GM12878 (cell line): ENCODE measurements around the gene KLF12. TPM values are rescaled to one million over a fixed set of nuclear protein-coding genes. Genes with fewer than 3 reads are reported as not detected.

Source experiments
- ATAC-seq: fragments of 200-7000 bp; cut with Tn5 transposase; 3 replicates; pipeline ENCODE4 v1.9.1; 2020; ENCODE audit warnings: mild to moderate bottlenecking, moderate library complexity
- BruUV-seq: library from RNA; stranded (reverse); fragments of 400-500 nt; replicated peaks from 2 replicates; lab custom pipeline; 2021; lab: Mats Ljungman, UMichigan
- CTCF ChIA-PET: fragments of 300-600 bp; sonication (Branson Sonifier 250); formaldehyde crosslinking; extraction: SDS; loops from one replicate; lab custom pipeline; 2021; ENCODE audit warnings: inconsistent platforms; lab: Yijun Ruan, JAX
- POLR2A ChIA-PET: fragments of 350-600 bp; formaldehyde crosslinking; extraction: SDS; loops from one replicate; lab custom pipeline; 2021; ENCODE audit warnings: inconsistent platforms; lab: Charles Lee
- RAD21 ChIA-PET: fragments of 300-600 bp; sonication (Branson Sonifier 250); formaldehyde crosslinking; loops from one replicate; lab custom pipeline; 2023; ENCODE audit warnings: antibody characterized with exemption; ENCODE audit not compliant: unreplicated experiment; lab: Charles Lee
- SMC1A ChIA-PET: fragments of 300-600 bp; sonication (Branson Sonifier 250); formaldehyde crosslinking; loops from one replicate; lab custom pipeline; 2023; ENCODE audit not compliant: unreplicated experiment, uncharacterized antibody; lab: Charles Lee
- DNase-seq: peaks from one replicate; pipeline ENCODE4 v3.0.0-alpha.2; 2011; ENCODE audit warnings: low read depth, low spot score
- FAIRE-seq: peaks from 3 replicates; lab custom pipeline; 2011; peaks lifted over from hg19 to GRCh38; lab: Jason Lieb, UNC
- H2AFZ ChIP-seq: 2 replicates; pipeline ENCODE4 v1.6.0; 2011; ENCODE audit warnings: low read depth, low read length, control low read depth; ENCODE audit not compliant: control insufficient read depth
- H3K27ac ChIP-seq: 2 replicates; pipeline ENCODE4 v1.5.1; 2011; ENCODE audit warnings: control low read depth; ENCODE audit not compliant: control insufficient read depth, insufficient read depth
- H3K27me3 ChIP-seq, 2 experiments: replicated peaks in 1 of 2; 2 replicates each; pipeline versions ENCODE4 v1.6.0 to v1.6.1; 2011; ENCODE audit warnings: low read length in 1 of 2; ENCODE audit not compliant: control insufficient read depth in 2 of 2, insufficient read depth in 2 of 2
- H3K36me3 ChIP-seq, 2 experiments: 2 replicates each; pipeline ENCODE4 v1.5.1; 2011; ENCODE audit warnings: low read length in 1 of 2; ENCODE audit not compliant: control insufficient read depth in 2 of 2, insufficient read depth in 2 of 2
- H3K4me1 ChIP-seq: 2 replicates; pipeline ENCODE4 v1.6.1; 2011; ENCODE audit warnings: mild to moderate bottlenecking, low read length, moderate library complexity, mixed read lengths; ENCODE audit not compliant: control insufficient read depth, insufficient read depth
- H3K4me2 ChIP-seq: 2 replicates; pipeline ENCODE4 v1.6.0; 2011; ENCODE audit warnings: control low read depth; ENCODE audit not compliant: control insufficient read depth, insufficient read depth
- H3K4me3 ChIP-seq: fragments of 200-600 bp; sonication (generic); 2 replicates; pipeline ENCODE4 v1.5.1; 2016
- H3K79me2 ChIP-seq: 2 replicates; pipeline ENCODE4 v1.6.0; 2011; ENCODE audit warnings: low read length; ENCODE audit not compliant: control insufficient read depth, insufficient read depth
- H3K9ac ChIP-seq: 2 replicates; pipeline ENCODE4 v1.8.0; 2011; ENCODE audit warnings: low read length, control low read depth, mixed read lengths; ENCODE audit not compliant: control insufficient read depth, insufficient read depth
- H3K9me3 ChIP-seq: replicated peaks from 3 replicates; pipeline ENCODE4 v1.5.1; 2011; ENCODE audit warnings: mild to moderate bottlenecking, low read length; ENCODE audit not compliant: control insufficient read depth, insufficient read depth
- H4K20me1 ChIP-seq: 2 replicates; pipeline ENCODE4 v1.6.0; 2011; ENCODE audit not compliant: control insufficient read depth, insufficient read depth
- CHD1 ChIP-seq: IDR thresholded peaks from 2 replicates; pipeline ENCODE4 v1.6.1; 2012; ENCODE audit warnings: low read depth, low read length, improper control_type of control experiment
- CHD4 ChIP-seq: fragments of 200-600 bp; sonication (generic); IDR thresholded peaks from 2 replicates; pipeline ENCODE4 v1.6.1; 2016; ENCODE audit warnings: mild to moderate bottlenecking
- CREM ChIP-seq: IDR thresholded peaks from 2 replicates; pipeline ENCODE4 v1.6.1; 2014; ENCODE audit warnings: antibody characterized with exemption, low read depth
- EED ChIP-seq: sonication (generic); IDR thresholded peaks from 2 replicates; pipeline ENCODE4 v1.6.1; 2016; ENCODE audit warnings: antibody characterized with exemption, low read depth
- EGR1 ChIP-seq, 2 experiments: IDR thresholded peaks; 1 replicate in 1 of 2; 2 replicates in 1 of 2; pipeline ENCODE4 v1.6.1; 2011 to 2012; ENCODE audit warnings: low read depth in 2 of 2, low read length in 2 of 2, borderline replicate concordance in 1 of 2, mild to moderate bottlenecking in 1 of 2, moderate library complexity in 1 of 2
- KLF5 ChIP-seq: fragments of 450-650 bp; IDR thresholded peaks from 2 replicates; pipeline ENCODE4 v1.6.1; 2014; ENCODE audit warnings: mild to moderate bottlenecking; ENCODE audit not compliant: partially characterized antibody
- MEF2A ChIP-seq: IDR thresholded peaks from 2 replicates; pipeline ENCODE4 v1.6.1; 2011; ENCODE audit warnings: low read depth, mild to moderate bottlenecking, low read length, moderate library complexity; ENCODE audit not compliant: insufficient read depth
- MYB ChIP-seq: fragments of 150-350 bp; IDR thresholded peaks from 2 replicates; pipeline ENCODE4 v1.6.1; 2014; ENCODE audit warnings: mild to moderate bottlenecking, low read depth, low read length, borderline replicate concordance
- PAX5 ChIP-seq: IDR thresholded peaks from 2 replicates; pipeline ENCODE4 v1.6.1; 2011; ENCODE audit warnings: low read depth, low read length, borderline replicate concordance
- PAX8 ChIP-seq: fragments of 450-650 bp; IDR thresholded peaks from 2 replicates; pipeline ENCODE4 v1.6.1; 2017; ENCODE audit warnings: mild to moderate bottlenecking, moderate library complexity
- RUNX3 ChIP-seq: IDR thresholded peaks from 2 replicates; pipeline ENCODE4 v1.6.1; 2012; ENCODE audit warnings: low read length, inconsistent platforms
- SREBF1 ChIP-seq: IDR thresholded peaks from 2 replicates; pipeline ENCODE4 v1.6.1; 2012; ENCODE audit warnings: mild to moderate bottlenecking, low read length
- SREBF2 ChIP-seq: IDR thresholded peaks from 2 replicates; pipeline ENCODE4 v1.6.1; 2012; ENCODE audit warnings: mild to moderate bottlenecking, low read length
- WGBS: methylation state at CpG from one replicate; pipeline ENCODE4 v1.1.6; 2016; ENCODE audit warnings: low lambda C conversion rate; ENCODE audit not compliant: insufficient replicate concordance, insufficient coverage; ENCODE audit errors: missing lambda C conversion rate; 5-methylcytosine and 5-hydroxymethylcytosine counted together
- in situ Hi-C: fragments of 300-500 bp; cut with MboI; formaldehyde crosslinking; loops from 9 replicates; pipeline ENCODE4 v1.14.3; 2018; ENCODE audit warnings: mixed read lengths
- intact Hi-C: fragments of 100-400 bp; cut with micrococcal nuclease; formaldehyde crosslinking; loops from one replicate; pipeline ENCODE4 v1.14.2; 2022; ENCODE audit not compliant: unreplicated experiment
- polyA plus RNA-seq, 11 experiments: library from polyadenylated mRNA; depleted of rRNA in 4 of 11; unstranded in 6 of 11; stranded (reverse) in 5 of 11; fragments of >200 nt; fragmentation: Nextera tagmentation in 4 of 11; fragmentation: Illumina TruSeq in 1 of 11; extraction: Ambion mirVana in 4 of 11; extraction: Trizol in 1 of 11; gene quantifications; 1 replicate in 1 of 11; 2 replicates in 10 of 11; pipeline versions ENCODE4 v1.2.1 to v1.2.3, GENCODE V29; 2011 to 2016; ENCODE audit warnings: inconsistent platforms in 2 of 11, missing spikeins in 2 of 11, low read depth in 1 of 11
- total RNA-seq, 4 experiments: library from RNA; depleted of rRNA in 3 of 4; stranded (reverse); fragments of >200 nt in 3 of 4; fragmentation: Illumina TruSeq in 1 of 4; extraction: Trizol in 1 of 4; gene quantifications; 2 replicates each; pipeline versions ENCODE4 v1.2.1 to v1.2.3, GENCODE V29; 2013 to 2021
- TF ChIP-seq, protein P1 (sequence below): fragments of 450-650 bp; IDR thresholded peaks from 2 replicates; pipeline ENCODE4 v1.6.1; 2016; ENCODE audit warnings: mild to moderate bottlenecking
- TF ChIP-seq, protein P2 (sequence below): fragments of 450-650 bp; IDR thresholded peaks from 2 replicates; pipeline ENCODE4 v1.6.1; 2017; ENCODE audit warnings: mild to moderate bottlenecking, moderate library complexity
- TF ChIP-seq, protein P3 (sequence below): fragments of 450-650 bp; IDR thresholded peaks from 2 replicates; pipeline ENCODE4 v1.6.1; 2017; ENCODE audit warnings: mild to moderate bottlenecking

KLF12 gene
- total and polyA plus RNA-seq, 10 of the 15 experiments (the other 5 are each of a cell fraction or from before 2014, with no cell fraction given) = 0.11 to 11.4 (median 0.98) TPM

DNA sequence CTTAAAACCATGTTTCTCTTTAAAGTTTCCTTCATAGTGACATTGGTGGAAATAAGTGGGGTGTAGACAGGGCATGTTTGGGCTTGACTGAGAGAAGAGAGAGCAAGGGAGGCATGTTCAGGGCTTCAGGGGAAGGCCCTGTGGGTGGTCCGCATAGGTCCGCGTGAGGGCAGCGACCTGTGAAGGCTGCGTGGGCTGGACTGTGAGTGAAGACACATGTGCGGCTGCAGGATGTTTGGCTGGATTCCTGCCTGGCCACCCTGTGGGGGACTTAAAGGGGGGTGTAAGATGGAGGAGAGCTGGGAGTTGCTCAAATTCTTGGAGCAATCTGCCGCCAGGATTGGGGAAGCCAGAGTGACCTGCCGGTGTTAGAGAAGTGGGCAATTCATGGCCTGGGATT, 23.8 kb upstream of the KLF12 start:
- intact Hi-C loops = no loop called here
- CTCF ChIA-PET = interaction anchor here (1.0 kb wide), 1 partner anchor 9 kb away, joined by 3 read pairs; no protein-coding TSS in a partner anchor

More for the DNA sequence above, 23.8 kb upstream of the KLF12 start:
- H3K36me3 ChIP-seq = no peaks in the 10 kb centered on the region
- H3K27me3 ChIP-seq = no peaks in the 10 kb centered on the region; a peak in 1 of 4 replicates
- SMC1A ChIA-PET = interaction anchor here (1.3 to 1.4 kb wide), 2 partner anchors 9 to 284 kb away, joined by 3 read pairs; no protein-coding TSS in a partner anchor
- H3K4me1 ChIP-seq = no peaks in the 10 kb centered on the region
- in situ Hi-C loops = no loop called here
- peak in 1 of 2 experiments; percentile 65; a peak in 1 of 3 replicates for TF ChIP-seq EGR1 (IDR thresholded peaks at IDR 0.05; ENCODE audit: borderline replicate concordance in 1 of 2, low read depth in 2 of 2, low read length in 2 of 2)
- no peak for TF ChIP-seq CHD1
- no peak for TF ChIP-seq PAX8
- TF ChIP-seq, protein P1, sequence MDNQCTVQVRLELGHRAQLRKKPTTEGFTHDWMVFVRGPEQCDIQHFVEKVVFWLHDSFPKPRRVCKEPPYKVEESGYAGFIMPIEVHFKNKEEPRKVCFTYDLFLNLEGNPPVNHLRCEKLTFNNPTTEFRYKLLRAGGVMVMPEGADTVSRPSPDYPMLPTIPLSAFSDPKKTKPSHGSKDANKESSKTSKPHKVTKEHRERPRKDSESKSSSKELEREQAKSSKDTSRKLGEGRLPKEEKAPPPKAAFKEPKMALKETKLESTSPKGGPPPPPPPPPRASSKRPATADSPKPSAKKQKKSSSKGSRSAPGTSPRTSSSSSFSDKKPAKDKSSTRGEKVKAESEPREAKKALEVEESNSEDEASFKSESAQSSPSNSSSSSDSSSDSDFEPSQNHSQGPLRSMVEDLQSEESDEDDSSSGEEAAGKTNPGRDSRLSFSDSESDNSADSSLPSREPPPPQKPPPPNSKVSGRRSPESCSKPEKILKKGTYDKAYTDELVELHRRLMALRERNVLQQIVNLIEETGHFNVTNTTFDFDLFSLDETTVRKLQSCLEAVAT = no peak
- TF ChIP-seq PAX5 = 0 out of 2 replicates have a peak, but pooled peaks have one; percentile 18
- no peak for TF ChIP-seq CHD4
- 0 out of 2 replicates have a peak, but pooled peaks have one; percentile 27 for TF ChIP-seq EED
- TF ChIP-seq MEF2A = no peak
- TF ChIP-seq KLF5 = no peak
- TF ChIP-seq, protein P2, sequence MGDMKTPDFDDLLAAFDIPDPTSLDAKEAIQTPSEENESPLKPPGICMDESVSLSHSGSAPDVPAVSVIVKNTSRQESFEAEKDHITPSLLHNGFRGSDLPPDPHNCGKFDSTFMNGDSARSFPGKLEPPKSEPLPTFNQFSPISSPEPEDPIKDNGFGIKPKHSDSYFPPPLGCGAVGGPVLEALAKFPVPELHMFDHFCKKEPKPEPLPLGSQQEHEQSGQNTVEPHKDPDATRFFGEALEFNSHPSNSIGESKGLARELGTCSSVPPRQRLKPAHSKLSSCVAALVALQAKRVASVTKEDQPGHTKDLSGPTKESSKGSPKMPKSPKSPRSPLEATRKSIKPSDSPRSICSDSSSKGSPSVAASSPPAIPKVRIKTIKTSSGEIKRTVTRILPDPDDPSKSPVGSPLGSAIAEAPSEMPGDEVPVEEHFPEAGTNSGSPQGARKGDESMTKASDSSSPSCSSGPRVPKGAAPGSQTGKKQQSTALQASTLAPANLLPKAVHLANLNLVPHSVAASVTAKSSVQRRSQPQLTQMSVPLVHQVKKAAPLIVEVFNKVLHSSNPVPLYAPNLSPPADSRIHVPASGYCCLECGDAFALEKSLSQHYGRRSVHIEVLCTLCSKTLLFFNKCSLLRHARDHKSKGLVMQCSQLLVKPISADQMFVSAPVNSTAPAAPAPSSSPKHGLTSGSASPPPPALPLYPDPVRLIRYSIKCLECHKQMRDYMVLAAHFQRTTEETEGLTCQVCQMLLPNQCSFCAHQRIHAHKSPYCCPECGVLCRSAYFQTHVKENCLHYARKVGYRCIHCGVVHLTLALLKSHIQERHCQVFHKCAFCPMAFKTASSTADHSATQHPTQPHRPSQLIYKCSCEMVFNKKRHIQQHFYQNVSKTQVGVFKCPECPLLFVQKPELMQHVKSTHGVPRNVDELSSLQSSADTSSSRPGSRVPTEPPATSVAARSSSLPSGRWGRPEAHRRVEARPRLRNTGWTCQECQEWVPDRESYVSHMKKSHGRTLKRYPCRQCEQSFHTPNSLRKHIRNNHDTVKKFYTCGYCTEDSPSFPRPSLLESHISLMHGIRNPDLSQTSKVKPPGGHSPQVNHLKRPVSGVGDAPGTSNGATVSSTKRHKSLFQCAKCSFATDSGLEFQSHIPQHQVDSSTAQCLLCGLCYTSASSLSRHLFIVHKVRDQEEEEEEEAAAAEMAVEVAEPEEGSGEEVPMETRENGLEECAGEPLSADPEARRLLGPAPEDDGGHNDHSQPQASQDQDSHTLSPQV = no peak
- TF ChIP-seq RUNX3 = peak; percentile 50; the same call in 1 of the 2 replicates
- TF ChIP-seq, protein P3, sequence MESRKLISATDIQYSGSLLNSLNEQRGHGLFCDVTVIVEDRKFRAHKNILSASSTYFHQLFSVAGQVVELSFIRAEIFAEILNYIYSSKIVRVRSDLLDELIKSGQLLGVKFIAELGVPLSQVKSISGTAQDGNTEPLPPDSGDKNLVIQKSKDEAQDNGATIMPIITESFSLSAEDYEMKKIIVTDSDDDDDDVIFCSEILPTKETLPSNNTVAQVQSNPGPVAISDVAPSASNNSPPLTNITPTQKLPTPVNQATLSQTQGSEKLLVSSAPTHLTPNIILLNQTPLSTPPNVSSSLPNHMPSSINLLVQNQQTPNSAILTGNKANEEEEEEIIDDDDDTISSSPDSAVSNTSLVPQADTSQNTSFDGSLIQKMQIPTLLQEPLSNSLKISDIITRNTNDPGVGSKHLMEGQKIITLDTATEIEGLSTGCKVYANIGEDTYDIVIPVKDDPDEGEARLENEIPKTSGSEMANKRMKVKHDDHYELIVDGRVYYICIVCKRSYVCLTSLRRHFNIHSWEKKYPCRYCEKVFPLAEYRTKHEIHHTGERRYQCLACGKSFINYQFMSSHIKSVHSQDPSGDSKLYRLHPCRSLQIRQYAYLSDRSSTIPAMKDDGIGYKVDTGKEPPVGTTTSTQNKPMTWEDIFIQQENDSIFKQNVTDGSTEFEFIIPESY = peak; percentile 91
- peak; percentile 34; the same call in 1 of the 2 replicates for TF ChIP-seq CREM
- no peak for TF ChIP-seq SREBF2
- no peak for TF ChIP-seq SREBF1
- TF ChIP-seq MYB = no peak
- no peaks in the 10 kb centered on the region for H3K9me3 ChIP-seq
- H3K9ac ChIP-seq = no peak overlapping the region
- POLR2A ChIA-PET = no interaction called here
- H3K79me2 ChIP-seq = no peaks in the 10 kb centered on the region
- WGBS = 90% methylated on average over 8 of the region's 8 CpGs
- BruUV-seq = no TSS peak
- FAIRE-seq = no peak
- no peaks in the 10 kb centered on the region for H4K20me1 ChIP-seq
- no peak overlapping the region for H3K4me2 ChIP-seq
- RAD21 ChIA-PET = no interaction called here
- no peak for ATAC-seq
- H3K4me3 ChIP-seq = no peak overlapping the region
- no peak overlapping the region for H3K27ac ChIP-seq
- H2AFZ ChIP-seq = no peak overlapping the region; the same call in 1 of the 2 replicates
- DNase-seq = no peak
